Gastrocnemius medialis (tissue), 4 donors: ENCODE measurements around the gene COLEC12. TPM values are rescaled to one million over a fixed set of nuclear protein-coding genes. Genes with fewer than 3 reads are reported as not detected.

Experiments
- ATAC-seq, 2 donors: fragments of 150-250 bp; one replicate each; pipeline ENCODE4 v1.9.1; 2016
- DNase-seq, 2 donors: peaks; one replicate each; pipeline ENCODE4 v3.0.0-alpha.2; 2019
- H3K27ac ChIP-seq, 4 donors: fragments of 200-600 bp; sonication (generic); 1 replicate in 1 of 4; 2 replicates in 3 of 4; pipeline ENCODE4 v1.5.1; 2016 to 2018; ENCODE audit warnings: mild to moderate bottlenecking in 2 of 4, moderate library complexity in 1 of 4
- H3K27me3 ChIP-seq, 3 donors: fragments of 200-600 bp; sonication (generic) in 2 of 3; 1 replicate in 1 of 3; 2 replicates in 2 of 3; pipeline versions ENCODE4 v1.5.1 to v1.6.0; 2016 to 2019; ENCODE audit warnings: mild to moderate bottlenecking in 1 of 3, moderate library complexity in 1 of 3
- H3K36me3 ChIP-seq, 2 donors: fragments of 200-600 bp; sonication (generic) in 1 of 2; one replicate each; pipeline ENCODE4 v1.5.1; 2017 to 2018
- H3K4me1 ChIP-seq, 2 donors: fragments of 200-600 bp; sonication (generic) in 1 of 2; one replicate each; pipeline ENCODE4 v1.5.1; 2016 to 2017; ENCODE audit warnings: mild to moderate bottlenecking in 2 of 2
- H3K4me3 ChIP-seq, 4 donors: fragments of 200-600 bp; sonication (generic) in 3 of 4; 1 replicate in 1 of 4; 2 replicates in 3 of 4; pipeline ENCODE4 v1.5.1; 2016 to 2019; ENCODE audit warnings: mild to moderate bottlenecking in 2 of 4
- H3K9me3 ChIP-seq, 3 donors: fragments of 200-600 bp; sonication (generic) in 2 of 3; 1 replicate in 1 of 3; 2 replicates in 2 of 3; pipeline ENCODE4 v1.5.1; 2016 to 2019
- CTCF ChIP-seq, 5 experiments: fragments of 450-650 bp in 3 of 5; fragments of 200-600 bp in 2 of 5; sonication (generic) in 2 of 5; IDR thresholded peaks in 4 of 5; conservative IDR thresholded peaks in 1 of 5; 1 replicate in 4 of 5; 2 replicates in 1 of 5; pipeline ENCODE4 v1.5.1; 2016 to 2019; ENCODE audit warnings: antibody characterized with exemption in 5 of 5, mild to moderate bottlenecking in 3 of 5, moderate library complexity in 3 of 5
- POLR2A ChIP-seq, 2 donors: fragments of 450-650 bp; IDR thresholded peaks; one replicate each; pipeline ENCODE4 v1.6.1; 2017; ENCODE audit warnings: antibody characterized with exemption in 2 of 2, mild to moderate bottlenecking in 2 of 2, moderate library complexity in 2 of 2
- in situ Hi-C, 4 donors: fragments of 200-750 bp; cut with MboI; loops; one replicate each; pipeline versions ENCODE4 v1.15.0 to v1.8.0; 2017; ENCODE audit warnings: low sequenced_read_pairs in 4 of 4
- intact Hi-C: fragments of 100-400 bp; cut with DNase I; formaldehyde crosslinking; loops from one replicate; pipeline ENCODE4 v1.15.1; 2023; ENCODE audit warnings: low total_unique reads
- total RNA-seq, 4 donors: library from RNA; depleted of rRNA; stranded (reverse); fragments of >200 nt; gene quantifications; one replicate each; pipeline versions ENCODE4 v1.1.0 to v1.2.3, GENCODE V29; 2016

Gene COLEC12
- total RNA-seq, 4 donors from 2014 or later, result 0.97 to 6.1 (median 5.1) TPM

GRCh38 chr18:415617-416612 is 84.6 kb downstream of the COLEC12 start:
- Histone ChIP-seq H3K9me3 (no peaks in the 10 kb centered on the region), H3K27me3 (no peaks in the 10 kb centered on the region), H3K4me3 (no peak overlapping the region), H3K27ac (no peak overlapping the region), H3K36me3 (no peaks in the 10 kb centered on the region), H3K4me1 (no peaks in the 10 kb centered on the region)
- TF ChIP-seq CTCF (IDR thresholded peaks at IDR 0.05 in 4 of 5, conservative IDR thresholded peaks at IDR 0.05 in 1 of 5) (no peak), POLR2A (IDR thresholded peaks at IDR 0.05) (no peak)
- in situ Hi-C loops, result no loop called here
- DNase-seq, result no peak
- no peak for ATAC-seq
- intact Hi-C loops, result no loop called here

DNA sequence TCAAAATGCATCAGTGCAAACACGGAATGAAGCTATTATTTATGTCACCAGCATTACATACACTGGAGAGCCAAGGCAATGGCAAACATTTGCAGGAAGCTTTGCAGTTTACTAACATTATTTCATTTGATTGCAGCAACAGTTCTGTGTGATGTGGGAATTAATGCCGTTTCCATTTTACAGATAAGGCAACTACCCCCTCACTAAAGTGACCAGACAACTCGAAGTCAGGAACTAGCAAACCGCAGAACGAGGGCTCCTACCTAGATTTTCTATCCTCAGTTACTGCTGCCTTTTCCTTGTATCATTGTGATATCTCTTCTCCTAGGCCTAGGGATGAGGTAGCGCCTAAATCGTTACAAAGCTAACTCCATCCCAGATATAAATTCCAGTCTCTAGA is 85.5 kb downstream of the COLEC12 start:
- ATAC-seq, result no peak
- H3K36me3 ChIP-seq, result no peaks in the 10 kb centered on the region
- in situ Hi-C loops (no loop called here), intact Hi-C loops (no loop called here)
- H3K9me3 ChIP-seq, result no peaks in the 10 kb centered on the region
- H3K27me3 ChIP-seq, result no peaks in the 10 kb centered on the region
- no peak for TF ChIP-seq CTCF (IDR thresholded peaks at IDR 0.05 in 4 of 5, conservative IDR thresholded peaks at IDR 0.05 in 1 of 5)
- no peak for TF ChIP-seq POLR2A (IDR thresholded peaks at IDR 0.05)
- no peak overlapping the region for H3K4me3 ChIP-seq
- no peak for DNase-seq
- no peak overlapping the region for H3K27ac ChIP-seq
- no peaks in the 10 kb centered on the region for H3K4me1 ChIP-seq

GRCh38 chr18:413233-413632 is 87.3 kb downstream of the COLEC12 start:
- H3K36me3 ChIP-seq, result no peaks in the 10 kb centered on the region
- ATAC-seq, result no peak
- no peak overlapping the region for H3K4me3 ChIP-seq
- intact Hi-C loops, result no loop called here
- in situ Hi-C loops, result no loop called here
- no peak overlapping the region for H3K27ac ChIP-seq
- H3K27me3 ChIP-seq, result no peaks in the 10 kb centered on the region
- no peak for DNase-seq
- H3K4me1 ChIP-seq, result no peaks in the 10 kb centered on the region
- H3K9me3 ChIP-seq, result no peaks in the 10 kb centered on the region
- no peak for TF ChIP-seq POLR2A (IDR thresholded peaks at IDR 0.05)
- TF ChIP-seq CTCF (IDR thresholded peaks at IDR 0.05 in 4 of 5, conservative IDR thresholded peaks at IDR 0.05 in 1 of 5), result no peak

GRCh38 chr18:410047-410455 is 90.5 kb downstream of the COLEC12 start:
- no peaks in the 10 kb centered on the region for H3K36me3 ChIP-seq
- H3K9me3 ChIP-seq, result no peaks in the 10 kb centered on the region
- no peak for ATAC-seq
- intact Hi-C loops, result no loop called here
- in situ Hi-C loops, result no loop called here
- H3K27me3 ChIP-seq, result no peaks in the 10 kb centered on the region
- H3K4me1 ChIP-seq, result no peaks in the 10 kb centered on the region
- TF ChIP-seq POLR2A (IDR thresholded peaks at IDR 0.05), result no peak
- no peak for TF ChIP-seq CTCF (IDR thresholded peaks at IDR 0.05 in 4 of 5, conservative IDR thresholded peaks at IDR 0.05 in 1 of 5)
- DNase-seq, result no peak
- H3K4me3 ChIP-seq, result no peak overlapping the region
- no peak overlapping the region for H3K27ac ChIP-seq
